ENCODE data around the gene C1orf21.

C1orf21 gene

DNA sequence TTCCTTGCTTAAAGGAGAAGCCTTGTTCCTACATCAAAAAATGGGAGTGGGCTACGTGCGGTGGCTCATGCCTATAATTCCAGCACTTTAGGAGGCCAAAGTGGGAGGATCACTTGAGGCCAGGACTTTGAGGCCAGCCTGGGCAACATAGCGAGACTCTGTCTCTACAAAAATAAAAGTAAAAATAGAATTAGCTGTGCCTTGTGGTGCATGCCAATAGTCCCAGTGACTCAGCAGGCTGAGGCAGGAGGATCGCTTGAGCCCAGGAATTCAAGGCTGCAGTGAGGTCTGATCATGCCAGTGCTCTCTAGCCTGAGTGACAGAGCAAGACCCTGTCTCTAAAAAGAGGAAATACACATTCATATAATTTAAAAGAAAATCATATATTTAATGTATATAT lies 127.1 kb downstream of the C1orf21 start:
- no peak for TF ChIP-seq CTCF (IDR thresholded peaks at IDR 0.05; ENCODE audit: extremely low read depth, insufficient read depth, missing control alignments)
- DNase-seq (ENCODE audit: low spot score): no peak
- in situ Hi-C loops (cut with MboI; ENCODE audit: low pct_unique_long_range_greater_than_20kb, low sequenced_read_pairs, unreplicated experiment): no loop called here

DNA sequence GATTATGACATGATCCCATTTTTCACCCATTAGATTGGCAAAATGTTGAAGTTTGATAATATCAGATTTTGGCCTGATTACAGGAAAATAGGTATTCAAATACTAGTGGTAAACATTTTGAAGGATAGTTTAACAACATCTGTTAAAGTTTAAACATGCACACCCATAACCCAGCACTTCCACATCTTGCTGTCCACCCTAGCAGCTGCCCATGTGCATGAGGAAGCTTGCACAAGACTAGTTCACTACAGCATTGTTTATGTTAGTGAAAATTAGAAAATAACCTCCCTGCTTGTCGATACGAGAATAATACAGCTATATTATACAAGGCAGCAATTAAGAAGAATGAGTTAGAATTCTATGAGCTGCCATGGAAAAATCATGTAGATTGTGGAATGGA lies 127.6 kb downstream of the C1orf21 start:
- in situ Hi-C loops (cut with MboI; ENCODE audit: low pct_unique_long_range_greater_than_20kb, low sequenced_read_pairs, unreplicated experiment): no loop called here
- no peak for DNase-seq (ENCODE audit: low spot score)
- TF ChIP-seq CTCF (IDR thresholded peaks at IDR 0.05; ENCODE audit: extremely low read depth, insufficient read depth, missing control alignments): no peak

GRCh38 chr1:184517130-184517529 lies 130.3 kb downstream of the C1orf21 start:
- in situ Hi-C loops (cut with MboI; ENCODE audit: low pct_unique_long_range_greater_than_20kb, low sequenced_read_pairs, unreplicated experiment): no loop called here
- no peak for DNase-seq (ENCODE audit: low spot score)
- TF ChIP-seq CTCF (IDR thresholded peaks at IDR 0.05; ENCODE audit: extremely low read depth, insufficient read depth, missing control alignments): no peak

DNA sequence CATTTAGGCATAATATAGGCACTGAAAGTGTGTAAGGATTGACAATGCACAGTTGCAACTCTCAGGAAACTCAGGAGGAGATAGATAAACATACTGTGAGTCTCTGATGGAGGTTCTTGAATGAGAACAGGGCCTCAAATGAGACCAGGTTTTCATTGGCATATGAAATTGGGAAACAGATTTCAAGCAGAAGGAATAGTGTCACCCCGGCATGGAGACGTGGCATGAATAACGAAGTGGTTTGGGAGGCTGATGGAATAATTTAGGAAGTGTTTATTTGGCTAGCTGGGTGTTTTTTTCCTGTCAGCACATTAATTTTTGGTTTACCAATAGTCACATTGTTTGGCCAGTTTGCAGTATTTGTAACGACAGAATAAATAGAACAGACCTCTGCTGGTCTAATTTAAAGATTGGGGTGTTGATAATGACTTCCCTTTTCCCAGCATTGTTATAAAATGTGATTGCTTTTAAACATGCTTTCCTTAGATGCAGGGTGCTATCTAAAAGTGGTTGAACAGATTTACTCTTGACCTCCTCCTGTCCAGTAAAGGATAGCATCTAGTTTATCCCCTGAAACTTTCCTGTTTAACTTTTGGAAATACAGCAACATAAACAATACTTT lies 132.0 kb downstream of the C1orf21 start:
- no peak for DNase-seq (ENCODE audit: low spot score)
- no peak for TF ChIP-seq CTCF (IDR thresholded peaks at IDR 0.05; ENCODE audit: extremely low read depth, insufficient read depth, missing control alignments)
- in situ Hi-C loops (cut with MboI; ENCODE audit: low pct_unique_long_range_greater_than_20kb, low sequenced_read_pairs, unreplicated experiment): no loop called here

GRCh38 chr1:184520336-184520735 lies 133.5 kb downstream of the C1orf21 start:
- TF ChIP-seq CTCF (IDR thresholded peaks at IDR 0.05; ENCODE audit: extremely low read depth, insufficient read depth, missing control alignments): no peak
- in situ Hi-C loops (cut with MboI; ENCODE audit: low pct_unique_long_range_greater_than_20kb, low sequenced_read_pairs, unreplicated experiment): no loop called here
- DNase-seq (ENCODE audit: low spot score): no peak

- no peak for TF ChIP-seq CTCF (IDR thresholded peaks at IDR 0.05; ENCODE audit: extremely low read depth, insufficient read depth, missing control alignments)
- in situ Hi-C loops (cut with MboI; ENCODE audit: low pct_unique_long_range_greater_than_20kb, low sequenced_read_pairs, unreplicated experiment): no loop called here
- no peak for DNase-seq (ENCODE audit: low spot score)
These were observed 137.4 kb downstream of the C1orf21 start for GRCh38 chr1:184524248-184524647.

DNA sequence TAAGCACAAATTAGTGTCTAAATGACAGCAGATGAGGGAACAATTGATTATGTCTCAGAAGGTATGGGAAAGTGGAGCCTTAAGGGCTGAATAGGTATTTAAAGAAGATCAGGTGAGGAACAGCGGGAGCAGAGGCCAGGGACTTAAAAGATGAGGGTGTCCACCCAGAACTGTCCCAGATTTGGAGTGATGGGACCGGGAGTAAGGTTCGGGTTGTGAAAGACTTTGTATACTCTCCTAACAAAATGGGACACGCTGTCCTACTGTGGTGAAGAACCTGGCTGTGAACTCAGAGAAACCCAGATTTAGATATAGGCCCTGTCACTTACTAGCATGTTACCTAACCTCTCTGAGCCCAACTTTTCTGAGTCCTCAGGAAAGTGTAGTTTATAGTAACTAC lies 140.6 kb downstream of the C1orf21 start:
- TF ChIP-seq CTCF (IDR thresholded peaks at IDR 0.05; ENCODE audit: extremely low read depth, insufficient read depth, missing control alignments): no peak
- in situ Hi-C loops (cut with MboI; ENCODE audit: low pct_unique_long_range_greater_than_20kb, low sequenced_read_pairs, unreplicated experiment): no loop called here
- DNase-seq (ENCODE audit: low spot score): no peak
